ENCODE measurements around the gene MAN1A2. TPM values are rescaled to one million over a fixed set of nuclear protein-coding genes. Genes with fewer than 3 reads are reported as not detected.

The MAN1A2 gene
- total RNA-seq, 1 experiment from 2014 or later: 38.1 TPM

DNA sequence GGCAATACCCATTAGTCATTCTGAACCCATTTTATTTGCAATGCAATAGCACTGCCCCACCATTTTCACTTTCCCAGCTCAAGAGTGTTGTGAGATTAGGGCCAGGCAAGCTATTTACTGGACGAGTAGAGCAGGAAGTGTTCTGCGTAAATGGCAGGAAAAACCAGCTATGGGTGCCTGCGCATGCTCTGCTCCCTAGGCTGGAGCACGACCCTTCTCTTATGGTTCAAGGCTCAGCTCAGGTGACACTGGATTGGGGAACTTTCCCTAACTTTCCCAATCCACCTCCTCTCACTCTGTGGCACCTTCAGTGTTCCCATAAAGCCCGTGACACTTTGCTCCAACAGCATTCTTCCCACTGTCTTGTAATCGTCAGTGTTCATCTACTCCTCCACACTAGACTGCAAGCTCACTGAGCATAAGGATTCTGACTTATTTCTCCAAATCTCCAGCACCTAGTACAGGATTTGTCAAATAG, 3.6 kb upstream of the MAN1A2 start:
- H3K36me3 ChIP-seq (ENCODE audit: control insufficient read depth in 1 of 2, insufficient read depth in 2 of 2, low read length in 2 of 2): no peaks in the 10 kb centered on the region
- ChIA-PET RAD21 (ENCODE audit: low non-redundant PET in 1 of 2, low total read pairs in 2 of 2, uncharacterized antibody in 2 of 2, unreplicated experiment in 2 of 2) (no interaction called here), CTCF (no interaction called here), POLR2A (no interaction called here)
- H3K9me3 ChIP-seq (ENCODE audit: control insufficient read depth in 1 of 2, insufficient read depth in 1 of 2, low read depth in 1 of 2, low read length in 2 of 2): no peaks in the 10 kb centered on the region
- no peaks in the 10 kb centered on the region for H3K9me2 ChIP-seq (ENCODE audit: insufficient read depth)
- BruUV-seq (replicated peaks): no TSS peak
- no peak overlapping the region for H3K27ac ChIP-seq (ENCODE audit: low read depth, low read length)
- ATAC-seq: no peak
- no peak for DNase-seq (ENCODE audit: low read depth, low spot score)
- H3K4me1 ChIP-seq (ENCODE audit: control insufficient read depth in 1 of 2, insufficient read depth in 2 of 2, low read length in 2 of 2): peaks cover 10 to 20% of the 10 kb centered on the region in 2 experiments
- H3K79me2 ChIP-seq (ENCODE audit: insufficient read depth, low read length): peaks cover 19% of the 10 kb centered on the region
- no peak overlapping the region for H3K4me2 ChIP-seq (ENCODE audit: low read length)
- intact Hi-C loops (cut with micrococcal nuclease): no loop called here
- H3K27me3 ChIP-seq (ENCODE audit: insufficient read depth, low read length): no peaks in the 10 kb centered on the region
- H2AFZ ChIP-seq (ENCODE audit: low read depth, low read length, poor library complexity, severe bottlenecking): no peak overlapping the region
- H3K9ac ChIP-seq (ENCODE audit: low read length): no peak overlapping the region
- TF ChIP-seq, protein P1, sequence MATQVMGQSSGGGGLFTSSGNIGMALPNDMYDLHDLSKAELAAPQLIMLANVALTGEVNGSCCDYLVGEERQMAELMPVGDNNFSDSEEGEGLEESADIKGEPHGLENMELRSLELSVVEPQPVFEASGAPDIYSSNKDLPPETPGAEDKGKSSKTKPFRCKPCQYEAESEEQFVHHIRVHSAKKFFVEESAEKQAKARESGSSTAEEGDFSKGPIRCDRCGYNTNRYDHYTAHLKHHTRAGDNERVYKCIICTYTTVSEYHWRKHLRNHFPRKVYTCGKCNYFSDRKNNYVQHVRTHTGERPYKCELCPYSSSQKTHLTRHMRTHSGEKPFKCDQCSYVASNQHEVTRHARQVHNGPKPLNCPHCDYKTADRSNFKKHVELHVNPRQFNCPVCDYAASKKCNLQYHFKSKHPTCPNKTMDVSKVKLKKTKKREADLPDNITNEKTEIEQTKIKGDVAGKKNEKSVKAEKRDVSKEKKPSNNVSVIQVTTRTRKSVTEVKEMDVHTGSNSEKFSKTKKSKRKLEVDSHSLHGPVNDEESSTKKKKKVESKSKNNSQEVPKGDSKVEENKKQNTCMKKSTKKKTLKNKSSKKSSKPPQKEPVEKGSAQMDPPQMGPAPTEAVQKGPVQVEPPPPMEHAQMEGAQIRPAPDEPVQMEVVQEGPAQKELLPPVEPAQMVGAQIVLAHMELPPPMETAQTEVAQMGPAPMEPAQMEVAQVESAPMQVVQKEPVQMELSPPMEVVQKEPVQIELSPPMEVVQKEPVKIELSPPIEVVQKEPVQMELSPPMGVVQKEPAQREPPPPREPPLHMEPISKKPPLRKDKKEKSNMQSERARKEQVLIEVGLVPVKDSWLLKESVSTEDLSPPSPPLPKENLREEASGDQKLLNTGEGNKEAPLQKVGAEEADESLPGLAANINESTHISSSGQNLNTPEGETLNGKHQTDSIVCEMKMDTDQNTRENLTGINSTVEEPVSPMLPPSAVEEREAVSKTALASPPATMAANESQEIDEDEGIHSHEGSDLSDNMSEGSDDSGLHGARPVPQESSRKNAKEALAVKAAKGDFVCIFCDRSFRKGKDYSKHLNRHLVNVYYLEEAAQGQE (IDR thresholded peaks at IDR 0.05; ENCODE audit: low read depth): no peak
- no peak for TF ChIP-seq ZNF274 (IDR thresholded peaks at IDR 0.05; ENCODE audit: low read depth, low read length)
- no peaks in the 10 kb centered on the region for H4K20me1 ChIP-seq (ENCODE audit: insufficient read depth)
- no peak overlapping the region for H3K4me3 ChIP-seq (replicated peaks in 1 of 2; ENCODE audit: low read depth in 1 of 2, low read length in 2 of 2)

DNA sequence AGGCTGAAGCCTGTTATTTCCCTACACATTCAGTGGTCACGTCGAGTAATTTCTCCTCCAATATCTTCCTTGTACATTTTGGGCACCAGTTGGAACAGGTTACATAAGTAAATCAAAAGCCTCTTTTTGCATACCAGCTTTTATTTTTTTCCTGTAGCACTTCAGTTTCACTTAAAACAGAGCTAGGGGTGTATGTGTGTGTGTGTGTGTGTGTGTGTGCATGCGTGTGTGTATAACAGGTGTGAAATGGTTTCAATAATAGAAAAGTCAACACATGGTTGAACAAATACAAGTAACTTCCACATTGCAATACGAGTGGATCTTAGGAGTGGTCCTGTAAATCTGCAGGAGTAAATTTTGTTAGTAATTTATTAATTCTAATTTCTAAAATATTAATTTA, 3.0 kb upstream of the MAN1A2 start:
- ATAC-seq (no peak), DNase-seq (ENCODE audit: low read depth, low spot score) (no peak)
- Histone ChIP-seq H3K79me2 (ENCODE audit: insufficient read depth, low read length) (peaks cover 25% of the 10 kb centered on the region), H3K27me3 (ENCODE audit: insufficient read depth, low read length) (no peaks in the 10 kb centered on the region), H3K9me2 (ENCODE audit: insufficient read depth) (no peaks in the 10 kb centered on the region), H2AFZ (ENCODE audit: low read depth, low read length, poor library complexity, severe bottlenecking) (no peak overlapping the region), H3K4me2 (ENCODE audit: low read length) (no peak overlapping the region), H3K9me3 (ENCODE audit: control insufficient read depth in 1 of 2, insufficient read depth in 1 of 2, low read depth in 1 of 2, low read length in 2 of 2) (no peaks in the 10 kb centered on the region), H3K4me3 (replicated peaks in 1 of 2; ENCODE audit: low read depth in 1 of 2, low read length in 2 of 2) (no peak overlapping the region), H3K27ac (ENCODE audit: low read depth, low read length) (no peak overlapping the region), H3K9ac (ENCODE audit: low read length) (no peak overlapping the region), H3K36me3 (ENCODE audit: control insufficient read depth in 1 of 2, insufficient read depth in 2 of 2, low read length in 2 of 2) (no peaks in the 10 kb centered on the region), H3K4me1 (ENCODE audit: control insufficient read depth in 1 of 2, insufficient read depth in 2 of 2, low read length in 2 of 2) (peaks cover 14 to 27% of the 10 kb centered on the region in 2 experiments), H4K20me1 (ENCODE audit: insufficient read depth) (no peaks in the 10 kb centered on the region)
- CTCF ChIA-PET: no interaction called here
- BruUV-seq (replicated peaks): no TSS peak
- TF ChIP-seq EZH2 (IDR thresholded peaks at IDR 0.05): no peak
- no peak for TF ChIP-seq CBX3 (IDR thresholded peaks at IDR 0.05; ENCODE audit: low read depth)
- no peak for TF ChIP-seq JUND (IDR thresholded peaks at IDR 0.05)
- no peak for TF ChIP-seq CEBPB (IDR thresholded peaks at IDR 0.05; ENCODE audit: low read depth)
- intact Hi-C loops (cut with micrococcal nuclease): no loop called here
- RAD21 ChIA-PET (ENCODE audit: low non-redundant PET in 1 of 2, low total read pairs in 2 of 2, uncharacterized antibody in 2 of 2, unreplicated experiment in 2 of 2): no interaction called here
- POLR2A ChIA-PET: no interaction called here

All from HCT116 (cell line).